HCT116 (cell line): ENCODE results near the gene CDK14. TPM values are rescaled to one million over a fixed set of nuclear protein-coding genes. Genes with fewer than 3 reads are reported as not detected.

ENCODE experiments used
- ATAC-seq: fragments of 200-7000 bp; cut with Tn5 transposase; 2 replicates; pipeline ENCODE4 v1.9.1; 2020; ENCODE audit warnings: mild to moderate bottlenecking, moderate library complexity
- BruUV-seq: library from RNA; stranded (reverse); fragments of 400-500 nt; replicated peaks from 2 replicates; lab custom pipeline; 2021; lab: Mats Ljungman, UMichigan
- CTCF ChIA-PET: fragments of 300-600 bp; sonication (Branson Sonifier 250); formaldehyde crosslinking; loops from one replicate; lab custom pipeline; 2021; ENCODE audit warnings: antibody characterized with exemption; lab: Charles Lee
- POLR2A ChIA-PET: fragments of 300-600, 350-600 bp; sonication (Branson Sonifier 250); formaldehyde crosslinking; loops from one replicate; lab custom pipeline; 2021; ENCODE audit warnings: antibody characterized with exemption; lab: Charles Lee
- RAD21 ChIA-PET, 2 experiments: fragments of 300-600 bp; sonication (Branson Sonifier 250); formaldehyde crosslinking; loops; one replicate each; lab custom pipeline; 2023; ENCODE audit warnings: low total read pairs in 2 of 2; ENCODE audit not compliant: uncharacterized antibody in 2 of 2, unreplicated experiment in 2 of 2, low non-redundant PET in 1 of 2; lab: Charles Lee
- DNase-seq: peaks from one replicate; pipeline ENCODE4 v3.0.0-alpha.2; 2010; ENCODE audit warnings: low read depth, low spot score
- H2AFZ ChIP-seq: fragments of 200-600 bp; shearing (Covaris generic), sonication (generic); 2 replicates; pipeline ENCODE4 v1.6.1; 2017; ENCODE audit warnings: low read depth, mixed run types, mixed read lengths, antibody characterized with exemption, low read length; ENCODE audit not compliant: poor library complexity, severe bottlenecking
- H3K27ac ChIP-seq: 2 replicates; pipeline ENCODE4 v1.5.1; 2012; ENCODE audit warnings: low read depth, low read length
- H3K27me3 ChIP-seq: fragments of 200-600 bp; sonication (generic); 2 replicates; pipeline ENCODE4 v1.6.1; 2016; ENCODE audit warnings: mixed run types, low read length, mixed read lengths; ENCODE audit not compliant: insufficient read depth
- H3K36me3 ChIP-seq, 2 experiments: fragments of 200-500 bp in 1 of 2; fragments of 200-600 bp in 1 of 2; sonication (Bioruptor generic) in 1 of 2; sonication (generic) in 1 of 2; 2 replicates each; pipeline versions ENCODE4 v1.5.1 to v1.6.1; 2014 to 2016; ENCODE audit warnings: low read length in 2 of 2, inconsistent platforms in 1 of 2, mixed read lengths in 1 of 2, mixed run types in 1 of 2; ENCODE audit not compliant: insufficient read depth in 2 of 2, control insufficient read depth in 1 of 2
- H3K4me1 ChIP-seq, 2 experiments: fragments of 200-600 bp in 1 of 2; sonication (generic) in 1 of 2; 2 replicates each; pipeline versions ENCODE4 v1.5.1 to v1.6.1; 2012 to 2017; ENCODE audit warnings: low read length in 2 of 2, inconsistent platforms in 1 of 2, mild to moderate bottlenecking in 1 of 2, mixed read lengths in 1 of 2, mixed run types in 1 of 2, moderate library complexity in 1 of 2; ENCODE audit not compliant: insufficient read depth in 2 of 2, control insufficient read depth in 1 of 2
- H3K4me2 ChIP-seq: fragments of 200-600 bp; sonication (generic); 2 replicates; pipeline ENCODE4 v1.6.1; 2017; ENCODE audit warnings: mixed run types, low read length, mixed read lengths
- H3K4me3 ChIP-seq, 2 experiments: fragments of 200-600 bp in 1 of 2; sonication (generic) in 1 of 2; replicated peaks in 1 of 2; 2 replicates each; pipeline ENCODE4 v1.5.1; 2011 to 2016; ENCODE audit warnings: low read length in 2 of 2, control low read depth in 1 of 2, low read depth in 1 of 2, mild to moderate bottlenecking in 1 of 2, mixed read lengths in 1 of 2, mixed run types in 1 of 2
- H3K79me2 ChIP-seq: fragments of 200-600 bp; sonication (generic); 2 replicates; pipeline ENCODE4 v1.6.1; 2017; ENCODE audit warnings: mild to moderate bottlenecking, mixed run types, low read length, moderate library complexity, mixed read lengths; ENCODE audit not compliant: insufficient read depth
- H3K9ac ChIP-seq: fragments of 200-600 bp; sonication (generic); 2 replicates; pipeline ENCODE4 v1.6.1; 2016; ENCODE audit warnings: low read length, mixed read lengths
- H3K9me2 ChIP-seq: fragments of 200-600 bp; sonication (generic), shearing (Covaris generic); 2 replicates; pipeline ENCODE4 v1.6.1; 2017; ENCODE audit warnings: mixed run types, mild to moderate bottlenecking, moderate library complexity; ENCODE audit not compliant: insufficient read depth
- H3K9me3 ChIP-seq, 2 experiments: fragments of 200-500 bp in 1 of 2; fragments of 200-600 bp in 1 of 2; sonication (Bioruptor generic) in 1 of 2; sonication (generic) in 1 of 2; 2 replicates each; pipeline ENCODE4 v1.6.1; 2014 to 2017; ENCODE audit warnings: low read length in 2 of 2, mixed read lengths in 2 of 2, inconsistent platforms in 1 of 2, low read depth in 1 of 2, mild to moderate bottlenecking in 1 of 2, mixed run types in 1 of 2, moderate library complexity in 1 of 2; ENCODE audit not compliant: control insufficient read depth in 1 of 2, insufficient read depth in 1 of 2
- H4K20me1 ChIP-seq: fragments of 200-600 bp; sonication (generic), shearing (Covaris generic); 2 replicates; pipeline ENCODE4 v1.6.1; 2017; ENCODE audit warnings: mixed run types, mild to moderate bottlenecking, moderate library complexity; ENCODE audit not compliant: insufficient read depth
- SP1 ChIP-seq: IDR thresholded peaks from 2 replicates; pipeline ENCODE4 v1.6.1; 2012; ENCODE audit warnings: low read depth
- YY1 ChIP-seq: IDR thresholded peaks from 2 replicates; pipeline ENCODE4 v1.6.1; 2011; ENCODE audit warnings: low read length, low read depth, moderate library complexity, mild to moderate bottlenecking; ENCODE audit not compliant: insufficient replicate concordance; ENCODE audit errors: extremely low read depth
- ZFX ChIP-seq: fragments of 450-650 bp; IDR thresholded peaks from 2 replicates; pipeline ENCODE4 v1.6.1; 2017
- intact Hi-C: fragments of 100-400 bp; cut with micrococcal nuclease; formaldehyde crosslinking; loops from 2 replicates; pipeline ENCODE4 v1.10.0; 2022
- total RNA-seq: library from RNA; stranded (reverse); gene quantifications from one replicate; pipeline ENCODE4 v1.2.1, GENCODE V29; 2021; ENCODE audit not compliant: unreplicated experiment
- TF ChIP-seq, protein P1 (sequence below), 3 experiments: fragments of 200-600 bp in 1 of 3; sonication (generic) in 1 of 3; IDR thresholded peaks in 2 of 3; conservative IDR thresholded peaks in 1 of 3; 2 replicates each; pipeline ENCODE4 v1.5.1; 2012 to 2017; ENCODE audit warnings: low read depth in 2 of 3, low read length in 2 of 3, antibody characterized with exemption in 1 of 3, borderline replicate concordance in 1 of 3, control low read depth in 1 of 3, mild to moderate bottlenecking in 1 of 3, mixed read lengths in 1 of 3, mixed run types in 1 of 3, moderate library complexity in 1 of 3; ENCODE audit not compliant: insufficient read depth in 1 of 3

Gene CDK14
- total RNA-seq, 1 experiment from 2014 or later = 10.2 TPM

- H3K9me3 ChIP-seq = no peaks in the 10 kb centered on the region
- no peaks in the 10 kb centered on the region for H3K9me2 ChIP-seq
- BruUV-seq = no TSS peak
- no peak for DNase-seq
- no peaks in the 10 kb centered on the region for H3K27me3 ChIP-seq
- intact Hi-C loops = no loop called here
- no peaks in the 10 kb centered on the region for H3K79me2 ChIP-seq
- peaks cover 6 to 8% of the 10 kb centered on the region in 2 experiments; a peak in 3 of 4 replicates for H3K4me1 ChIP-seq
- no peak overlapping the region for H3K27ac ChIP-seq
- H4K20me1 ChIP-seq = no peaks in the 10 kb centered on the region
- no peaks in the 10 kb centered on the region for H3K36me3 ChIP-seq
- ChIA-PET RAD21 (no interaction called here), CTCF (no interaction called here), POLR2A (no interaction called here)
- TF ChIP-seq YY1 (no peak), SP1 (0 out of 2 replicates have a peak, but pooled peaks have one; percentile 9)
- no peak overlapping the region for H2AFZ ChIP-seq
- H3K9ac ChIP-seq = no peak overlapping the region
- peak overlapping the region; percentile 34 for H3K4me2 ChIP-seq
- no peak for ATAC-seq
- H3K4me3 ChIP-seq = no peak overlapping the region
Measured at GRCh38 chr7:90736968-90737939, 141.1 kb downstream of the CDK14 start.

- CTCF ChIA-PET = no interaction called here
Measured at GRCh38 chr7:90738249-90738648, 142.1 kb downstream of the CDK14 start.

More at GRCh38 chr7:90738249-90738648, 142.1 kb downstream of the CDK14 start:
- Histone ChIP-seq H3K4me3 (no peak overlapping the region), H3K9ac (no peak overlapping the region), H3K27ac (no peak overlapping the region), H3K9me2 (no peaks in the 10 kb centered on the region), H3K4me1 (peaks cover 6 to 8% of the 10 kb centered on the region in 2 experiments; a peak in 3 of 4 replicates), H3K27me3 (no peaks in the 10 kb centered on the region), H3K36me3 (no peaks in the 10 kb centered on the region), H2AFZ (no peak overlapping the region), H3K4me2 (no peak overlapping the region), H3K9me3 (no peaks in the 10 kb centered on the region), H3K79me2 (no peaks in the 10 kb centered on the region), H4K20me1 (no peaks in the 10 kb centered on the region)
- ChIA-PET RAD21 (no interaction called here), POLR2A (no interaction called here)
- no peak for DNase-seq
- BruUV-seq = no TSS peak
- TF ChIP-seq, protein P1, sequence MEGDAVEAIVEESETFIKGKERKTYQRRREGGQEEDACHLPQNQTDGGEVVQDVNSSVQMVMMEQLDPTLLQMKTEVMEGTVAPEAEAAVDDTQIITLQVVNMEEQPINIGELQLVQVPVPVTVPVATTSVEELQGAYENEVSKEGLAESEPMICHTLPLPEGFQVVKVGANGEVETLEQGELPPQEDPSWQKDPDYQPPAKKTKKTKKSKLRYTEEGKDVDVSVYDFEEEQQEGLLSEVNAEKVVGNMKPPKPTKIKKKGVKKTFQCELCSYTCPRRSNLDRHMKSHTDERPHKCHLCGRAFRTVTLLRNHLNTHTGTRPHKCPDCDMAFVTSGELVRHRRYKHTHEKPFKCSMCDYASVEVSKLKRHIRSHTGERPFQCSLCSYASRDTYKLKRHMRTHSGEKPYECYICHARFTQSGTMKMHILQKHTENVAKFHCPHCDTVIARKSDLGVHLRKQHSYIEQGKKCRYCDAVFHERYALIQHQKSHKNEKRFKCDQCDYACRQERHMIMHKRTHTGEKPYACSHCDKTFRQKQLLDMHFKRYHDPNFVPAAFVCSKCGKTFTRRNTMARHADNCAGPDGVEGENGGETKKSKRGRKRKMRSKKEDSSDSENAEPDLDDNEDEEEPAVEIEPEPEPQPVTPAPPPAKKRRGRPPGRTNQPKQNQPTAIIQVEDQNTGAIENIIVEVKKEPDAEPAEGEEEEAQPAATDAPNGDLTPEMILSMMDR (IDR thresholded peaks at IDR 0.05 in 2 of 3, conservative IDR thresholded peaks at IDR 0.05 in 1 of 3; ENCODE audit: borderline replicate concordance in 1 of 3, insufficient read depth in 1 of 3, low read depth in 2 of 3, low read length in 2 of 3) = no peak
- TF ChIP-seq ZFX = no peak
- intact Hi-C loops = no loop called here
- no peak for ATAC-seq
